Stimulated activated CD8-positive, alpha-beta memory T cell treated with anti-CD3 and anti-CD28 coated beads, Interleukin-15, amount 100 ng/mL, for 48 hours (primary cell): ENCODE data around the gene PRKRIP1.
A peak's percentile ranks its signal among the peaks of the same experiment; 100 is the strongest.
"Not testable (repeated sequence)": the region's sequence is repeated elsewhere in the genome, so short reads cannot be mapped to it uniquely, and the experiment has no call there.

Source experiments
- DNase-seq, 2 donors: peaks; one replicate each; pipeline ENCODE4 v3.0.0-alpha.2; 2020; ENCODE audit warnings: low read depth in 2 of 2

The PRKRIP1 gene

DNA sequence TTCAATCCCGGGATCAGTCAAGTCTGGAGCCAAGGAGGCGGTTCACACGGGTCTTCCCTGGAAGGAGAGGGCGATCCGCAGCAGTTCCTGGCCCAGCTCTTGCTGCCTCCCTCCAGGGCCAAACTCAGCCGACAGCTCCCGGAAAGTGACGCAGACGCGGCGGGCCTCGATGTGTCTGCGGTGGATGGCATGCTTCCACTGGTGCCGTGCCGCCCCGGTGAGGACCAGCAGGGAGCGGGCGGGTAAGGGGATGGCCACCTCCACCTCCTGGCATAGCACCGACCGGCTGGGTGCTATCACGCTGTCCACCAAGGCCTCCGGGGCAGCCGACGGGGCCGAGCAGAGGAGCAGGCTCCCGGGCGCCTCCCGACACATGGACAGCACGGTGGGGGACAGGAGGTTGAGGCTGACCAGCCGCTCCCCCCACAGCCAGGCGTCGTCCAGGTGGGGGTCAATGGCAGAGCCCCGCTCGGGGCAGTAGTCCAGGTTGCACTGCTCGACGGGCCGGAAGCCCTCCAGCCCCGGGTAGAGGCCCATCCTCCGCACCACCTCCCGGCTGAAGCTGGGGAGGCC is 61.3 kb downstream of the PRKRIP1 start:
- no peak for DNase-seq

- DNase-seq, result no peak
Measured at GRCh38 chr7:102459221-102459844, 63.2 kb downstream of the PRKRIP1 start.

- no peak for DNase-seq
Measured at GRCh38 chr7:102460467-102460866, 64.3 kb downstream of the PRKRIP1 start.

GRCh38 chr7:102463841-102464576 is 67.8 kb downstream of the PRKRIP1 start:
- DNase-seq, result no peak

DNA sequence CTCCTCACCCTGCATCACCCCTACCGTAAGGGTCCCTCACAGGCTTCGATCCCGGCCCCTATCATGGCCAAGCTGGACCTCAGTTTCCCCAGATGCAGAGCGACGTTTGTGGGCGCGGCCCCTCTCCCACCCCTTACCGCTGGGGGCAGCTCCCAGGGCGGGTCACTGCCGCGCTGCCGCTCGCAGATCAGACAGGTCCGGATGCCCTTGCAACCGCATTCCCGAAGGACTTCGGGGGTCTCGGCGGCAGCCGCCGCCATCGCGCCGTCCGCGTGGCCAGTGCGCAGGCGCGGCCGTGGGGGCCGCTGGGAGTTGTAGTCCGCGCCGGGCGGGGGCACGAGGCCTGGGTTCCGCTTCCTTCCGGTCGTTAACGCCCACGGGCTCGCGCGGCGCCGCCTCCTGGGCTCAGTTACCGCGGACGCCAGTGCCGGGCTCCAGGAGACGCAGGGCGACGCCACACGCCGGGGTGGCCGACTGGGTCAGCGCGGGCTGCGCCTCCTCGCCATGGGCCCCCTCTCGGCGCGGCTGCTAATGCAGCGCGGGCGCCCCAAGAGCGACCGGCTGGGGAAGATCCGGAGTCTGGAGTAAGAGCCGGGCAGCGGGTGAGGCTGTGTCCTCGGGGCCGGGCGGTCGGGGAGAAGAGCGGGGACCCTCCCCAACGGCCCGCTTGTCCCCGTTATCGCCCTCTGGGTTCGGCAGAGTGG is 68.6 kb downstream of the PRKRIP1 start, which contains the start of the genes ALKBH4 and LRWD1:
Gene ALKBH4 (minus strand): TSS at position 287 of the 704 bp plus-strand sequence. CDS start 27 bp downstream, at position 260.
Gene LRWD1 (plus strand): TSS at position 408 of the 704 bp plus-strand sequence. CDS start 97 bp downstream, at position 505.
- DNase-seq, result peak; percentile 96 to 97

DNA sequence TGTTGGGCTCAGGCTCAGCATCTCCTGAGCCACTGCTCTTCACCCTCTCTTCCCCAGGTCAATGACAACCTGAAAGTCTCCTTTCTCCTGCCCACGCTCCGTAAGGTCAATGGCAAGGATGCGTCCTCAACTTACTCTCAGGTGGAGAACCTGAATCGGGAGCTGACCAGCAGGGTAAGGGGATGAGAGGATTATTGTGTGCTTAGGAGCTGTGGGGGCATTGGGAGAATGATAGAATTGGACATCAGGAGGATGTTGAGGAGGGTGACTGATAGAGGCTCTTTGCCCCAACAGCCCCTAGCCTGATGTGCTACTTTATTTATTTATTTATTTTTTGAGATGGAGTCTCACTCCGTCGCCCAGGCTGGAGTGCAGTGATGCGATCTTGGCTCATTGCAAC is 69.9 kb downstream of the PRKRIP1 start:
- DNase-seq, result no peak

DNA sequence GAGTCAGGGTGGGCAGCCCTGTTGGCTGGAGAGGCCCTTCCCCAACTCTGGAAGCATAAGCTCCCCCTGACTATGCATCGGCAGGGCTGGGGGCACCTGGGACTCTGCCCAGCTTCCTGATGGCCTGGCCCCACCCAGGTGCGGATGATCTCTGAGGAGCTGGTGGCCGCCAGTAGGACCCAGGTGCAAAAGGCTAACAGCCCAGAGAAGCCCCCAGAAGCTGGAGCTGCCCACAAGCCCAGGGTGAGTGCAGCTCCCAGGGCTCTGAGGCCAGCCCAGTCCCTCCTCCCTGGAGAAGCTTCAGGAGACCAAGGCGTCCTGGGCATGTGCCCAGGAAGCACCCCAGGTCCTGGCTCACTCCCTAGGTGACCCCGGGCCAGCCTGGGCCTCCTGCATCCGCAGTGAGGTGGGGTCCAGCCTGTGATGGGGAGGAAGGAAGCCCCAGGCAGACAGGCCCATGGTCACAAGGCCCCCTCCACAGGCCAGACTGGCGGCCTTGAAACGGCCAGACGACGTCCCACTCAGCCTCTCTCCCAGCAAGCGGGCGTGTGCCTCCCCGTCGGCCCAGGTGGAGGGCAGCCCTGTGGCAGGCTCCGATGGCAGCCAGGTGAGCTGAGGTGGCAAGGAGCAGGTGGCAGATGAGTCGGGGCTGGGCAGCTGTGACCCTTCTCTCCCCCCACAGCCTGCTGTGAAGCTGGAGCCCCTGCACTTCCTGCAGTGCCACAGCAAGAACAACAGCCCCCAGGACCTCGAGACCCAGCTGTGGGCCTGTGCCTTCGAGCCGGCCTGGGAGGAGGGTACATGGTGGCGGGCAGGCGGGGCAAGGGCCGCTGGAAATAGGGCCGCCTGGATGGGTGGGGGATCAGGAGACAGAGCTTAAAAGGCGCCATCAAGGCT is 71.7 kb downstream of the PRKRIP1 start:
- no peak for DNase-seq

- DNase-seq, result no peak
Measured at GRCh38 chr7:102468478-102469350, 72.6 kb downstream of the PRKRIP1 start.

- DNase-seq, result no peak
Measured at GRCh38 chr7:102469351-102469971, 73.3 kb downstream of the PRKRIP1 start.

GRCh38 chr7:102469972-102470825 is 74.0 kb downstream of the PRKRIP1 start:
- no peak for DNase-seq

GRCh38 chr7:102471791-102472125 is 75.6 kb downstream of the PRKRIP1 start:
- DNase-seq, result no peak

DNA sequence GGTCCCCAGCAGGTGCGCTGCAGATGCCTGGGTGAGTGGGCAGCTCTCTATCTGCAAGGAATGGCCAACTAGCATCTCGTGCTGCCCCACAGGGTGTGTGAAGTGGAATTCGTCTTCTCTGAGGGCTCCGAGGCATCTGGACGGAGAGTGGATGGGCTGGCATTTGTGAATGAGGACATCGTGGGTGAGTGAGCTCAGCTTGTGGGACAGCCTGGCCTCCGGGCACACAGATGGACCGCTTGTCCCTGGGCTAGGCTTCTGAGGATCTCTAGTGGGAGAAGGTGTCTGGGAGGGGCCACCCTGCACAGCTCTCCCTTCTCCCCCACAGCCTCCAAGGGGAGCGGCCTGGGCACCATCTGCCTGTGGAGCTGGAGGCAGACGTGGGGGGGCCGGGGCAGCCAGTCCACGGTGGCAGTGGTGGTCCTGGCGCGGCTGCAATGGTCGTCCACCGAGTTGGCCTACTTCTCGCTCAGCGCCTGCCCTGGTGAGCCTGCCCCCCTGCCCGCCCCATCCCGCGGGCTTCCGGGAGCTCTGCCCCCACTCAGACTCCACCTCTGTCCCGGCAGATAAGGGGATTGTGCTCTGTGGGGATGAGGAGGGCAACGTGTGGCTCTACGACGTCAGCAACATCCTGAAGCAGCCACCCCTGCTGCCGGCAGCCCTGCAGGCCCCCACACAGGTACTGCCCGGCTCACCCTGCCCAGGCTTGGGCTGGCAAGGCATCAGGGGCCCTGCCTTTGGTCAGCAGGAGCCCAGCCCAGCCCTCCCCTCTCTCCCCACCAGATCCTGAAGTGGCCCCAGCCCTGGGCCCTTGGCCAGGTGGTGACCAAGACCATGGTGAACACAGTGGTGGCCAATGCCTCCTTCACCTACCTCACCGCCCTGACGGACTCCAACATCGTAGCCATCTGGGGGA is 76.2 kb downstream of the PRKRIP1 start:
- DNase-seq, result no peak

GRCh38 chr7:102473271-102473991 is 77.3 kb downstream of the PRKRIP1 start:
- DNase-seq, result no peak

GRCh38 chr7:102474116-102474515 is 78.0 kb downstream of the PRKRIP1 start:
- not testable (repeated sequence) for DNase-seq

- not testable (repeated sequence) for DNase-seq
Measured at GRCh38 chr7:102474736-102475435, 78.7 kb downstream of the PRKRIP1 start.
